ENCODE data around the gene MARK1.

The MARK1 gene

GRCh38 chr1:220527908-220528678 is at the start of gene MARK1:
Gene MARK1 (plus strand): TSS chr1:220528136. CDS start chr1:220528823, 687 bp downstream.
- no peak for DNase-seq (ENCODE audit: low spot score)

DNA sequence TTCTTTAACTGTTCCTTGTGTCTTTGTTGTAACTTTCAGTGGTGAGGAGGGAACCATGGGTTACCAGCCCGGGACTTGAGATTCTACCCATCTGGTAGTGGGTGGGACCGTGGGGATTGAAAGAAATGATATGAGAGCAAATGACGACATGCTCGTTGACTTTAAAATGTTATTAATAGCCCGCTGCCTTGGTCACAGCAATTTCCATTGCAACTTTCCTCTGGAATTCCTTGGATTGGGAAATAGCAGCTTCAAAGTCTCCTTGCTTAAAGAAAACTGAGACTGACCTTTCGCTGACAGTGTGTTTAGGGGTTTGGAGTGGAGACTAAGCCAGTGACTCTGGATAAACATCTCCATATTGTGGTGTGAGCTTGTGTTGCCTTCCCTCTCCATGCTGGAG is 44.2 kb upstream of the MARK1 start:
- no peak for DNase-seq (ENCODE audit: low spot score)

DNA sequence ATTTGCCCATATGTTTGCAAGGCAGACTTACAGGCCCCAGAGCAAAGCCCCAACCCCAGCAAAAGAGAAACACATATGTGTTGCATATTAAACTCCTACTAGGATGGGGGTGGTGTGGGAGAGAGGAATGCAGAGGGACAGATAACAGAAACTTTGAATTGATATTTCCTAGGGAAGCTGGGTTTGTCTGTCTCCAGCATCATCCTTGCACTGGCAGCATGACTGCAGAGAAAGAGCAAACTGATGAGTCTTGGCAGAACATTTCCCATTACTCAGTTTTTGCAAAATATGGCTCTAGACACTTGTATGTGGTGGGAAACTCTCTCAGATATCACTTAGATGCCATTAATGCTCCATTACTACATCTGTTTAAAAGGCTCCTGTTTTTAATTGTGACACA is 43.8 kb upstream of the MARK1 start:
- no peak for DNase-seq (ENCODE audit: low spot score)

- no peak for DNase-seq (ENCODE audit: low spot score)
These were observed 42.8 kb upstream of the MARK1 start for GRCh38 chr1:220485131-220485530.

- DNase-seq (ENCODE audit: low spot score) = no peak
These were observed 42.1 kb upstream of the MARK1 start for GRCh38 chr1:220485791-220486190.

- DNase-seq (ENCODE audit: low spot score) = no peak
These were observed 40.6 kb upstream of the MARK1 start for GRCh38 chr1:220487297-220487820.

DNA sequence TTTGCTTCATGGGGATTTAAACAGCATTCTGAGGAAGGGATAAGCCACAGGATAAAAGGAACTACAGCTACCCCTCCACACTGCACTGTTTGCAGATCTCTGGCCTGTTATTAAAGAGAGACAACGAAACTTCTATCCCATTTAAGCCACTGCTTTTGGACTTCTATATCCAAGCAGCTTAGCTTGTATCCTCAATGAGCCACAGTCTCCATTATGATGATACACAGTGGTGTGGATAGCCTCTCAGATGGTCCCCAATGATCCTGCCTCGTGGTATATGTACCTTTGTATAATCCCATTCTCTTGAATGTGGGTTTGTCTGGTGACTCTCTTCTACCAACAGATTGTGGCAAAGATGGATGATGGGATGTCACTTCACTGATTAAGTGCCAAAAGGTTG is 36.0 kb upstream of the MARK1 start:
- DNase-seq (ENCODE audit: low spot score) = no peak

- DNase-seq (ENCODE audit: low spot score) = no peak
These were observed 30.6 kb upstream of the MARK1 start for GRCh38 chr1:220497220-220497947.

DNA sequence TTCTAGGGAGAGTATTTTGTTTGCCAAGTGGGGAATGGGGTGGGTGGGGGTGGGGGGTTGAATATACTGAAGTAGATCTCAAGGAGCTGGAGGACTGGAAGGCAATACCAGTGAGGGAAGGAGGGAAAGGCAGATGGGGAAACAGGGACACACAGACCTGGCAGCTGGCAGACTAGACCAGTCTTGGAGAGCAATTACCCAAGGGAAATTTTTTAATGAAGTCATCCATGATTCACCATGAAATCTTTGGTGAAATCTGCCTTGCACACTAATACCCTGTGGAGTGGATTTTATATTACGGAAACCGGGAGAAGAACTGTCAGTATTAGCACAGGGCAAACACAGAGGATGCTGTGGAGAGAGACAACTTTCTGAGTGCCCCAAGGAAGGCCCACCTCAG is 29.7 kb upstream of the MARK1 start:
- DNase-seq (ENCODE audit: low spot score) = no peak

GRCh38 chr1:220500372-220500771 is 27.6 kb upstream of the MARK1 start:
- DNase-seq (ENCODE audit: low spot score) = no peak

- DNase-seq (ENCODE audit: low spot score) = no peak
These were observed 23.6 kb upstream of the MARK1 start for GRCh38 chr1:220504329-220504728.

DNA sequence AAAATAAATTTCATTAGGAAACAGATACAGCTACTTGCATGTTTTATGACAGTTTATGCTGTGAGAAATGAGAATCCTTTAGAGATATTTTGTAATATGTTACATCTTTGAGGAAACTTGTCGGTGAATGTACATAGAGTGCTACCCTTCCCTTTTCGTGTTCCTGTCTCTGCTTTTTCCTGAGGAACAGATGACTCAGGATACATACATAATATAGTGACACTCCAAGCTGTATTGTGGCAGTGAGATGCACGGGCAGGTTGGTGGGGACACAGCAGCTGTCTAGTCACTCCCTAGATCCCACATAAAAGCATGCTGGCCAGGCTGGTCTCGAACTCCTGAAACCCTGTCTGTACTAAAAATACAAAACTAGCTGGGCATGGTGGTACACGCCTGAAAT is 20.9 kb upstream of the MARK1 start:
- DNase-seq (ENCODE audit: low spot score) = no peak

GRCh38 chr1:220511179-220511578 is 16.8 kb upstream of the MARK1 start:
- no peak for DNase-seq (ENCODE audit: low spot score)

GRCh38 chr1:220511785-220512184 is 16.2 kb upstream of the MARK1 start:
- no peak for DNase-seq (ENCODE audit: low spot score)

DNA sequence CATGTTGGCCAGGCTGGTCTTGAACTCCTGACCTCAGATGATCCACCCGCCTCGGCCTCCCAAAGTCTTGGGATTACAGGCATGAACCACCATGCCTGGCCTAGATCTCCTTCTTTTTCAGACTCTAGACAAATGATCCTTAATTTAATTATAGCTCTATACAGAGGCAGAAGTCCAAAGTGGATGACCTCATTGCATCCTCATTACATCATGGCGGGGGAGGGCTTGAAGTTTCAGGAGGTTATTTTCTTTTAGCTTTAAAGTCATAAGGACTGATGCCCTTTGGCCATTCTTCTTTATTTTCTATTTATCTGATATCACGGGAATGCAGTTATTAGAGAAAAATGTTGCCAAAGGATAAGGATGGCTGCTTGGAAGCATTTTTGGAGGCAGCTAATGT is 14.1 kb upstream of the MARK1 start:
- no peak for DNase-seq (ENCODE audit: low spot score)

DNA sequence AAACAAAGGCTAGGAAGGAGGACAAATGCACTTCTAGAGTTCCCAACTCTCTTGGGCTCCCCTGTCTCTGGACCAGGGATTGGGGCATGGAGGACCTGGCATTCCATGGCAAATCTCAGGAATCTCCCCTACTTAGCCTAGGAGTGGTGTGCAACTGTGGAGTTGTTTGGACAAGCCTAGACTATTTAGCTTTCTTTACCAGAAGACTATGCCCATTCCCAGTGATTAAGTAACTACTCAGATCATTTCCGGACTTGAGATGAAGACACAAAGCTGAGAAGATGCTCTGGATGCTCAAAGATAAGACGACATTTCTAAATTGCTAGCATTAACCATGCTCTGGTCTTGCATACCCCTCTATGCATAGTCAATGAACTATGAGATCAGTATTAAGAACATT is 13.7 kb upstream of the MARK1 start:
- no peak for DNase-seq (ENCODE audit: low spot score)

DNA sequence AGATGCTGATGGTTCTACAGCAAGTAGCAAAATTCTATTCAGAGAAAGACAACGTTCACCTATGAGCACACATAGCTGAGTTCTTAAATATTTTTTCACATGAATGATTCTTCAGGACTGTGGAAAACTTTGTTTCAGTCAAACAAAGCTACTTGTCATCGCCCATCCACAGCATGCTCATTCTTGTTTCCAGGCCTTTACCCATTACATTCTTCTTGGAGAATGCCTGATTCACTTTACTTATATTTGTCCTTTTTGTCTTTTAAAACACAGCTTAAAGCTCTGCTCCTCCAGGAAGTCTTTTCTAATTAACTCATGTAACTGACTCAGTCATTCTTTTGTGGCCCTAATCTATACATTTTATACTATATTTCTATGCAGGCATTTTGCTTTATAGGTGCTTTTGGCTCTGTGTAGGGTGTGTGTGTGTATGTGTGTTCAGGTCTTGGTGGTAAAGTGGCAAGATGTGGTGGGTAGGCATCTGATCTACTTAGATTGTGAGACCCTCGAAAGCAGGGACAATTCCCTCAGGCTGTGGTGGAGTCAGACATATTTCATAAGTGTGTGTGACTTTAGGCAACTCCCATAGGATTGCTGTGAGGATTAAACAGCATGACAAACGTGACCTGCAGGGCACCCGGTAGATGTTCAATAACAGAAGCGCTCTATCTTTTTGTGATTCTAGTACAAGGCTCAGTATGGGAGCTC is 11.8 kb upstream of the MARK1 start:
- no peak for DNase-seq (ENCODE audit: low spot score)

DNA sequence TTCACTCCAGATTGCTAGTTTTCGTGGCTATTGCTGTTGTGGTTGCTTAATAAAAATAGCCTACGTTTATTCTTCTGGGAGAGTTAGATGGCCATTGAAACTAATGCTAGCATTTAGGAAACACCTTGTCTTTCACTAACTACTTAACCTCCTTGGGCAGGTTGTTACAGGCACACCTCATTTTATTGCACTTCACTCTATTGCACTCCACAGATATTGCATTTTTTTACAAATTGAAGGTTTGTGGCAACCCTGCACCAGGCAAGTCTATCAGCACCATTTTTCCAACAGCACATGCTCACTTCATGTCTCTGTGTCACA is 11.3 kb upstream of the MARK1 start:
- DNase-seq (ENCODE audit: low spot score) = no peak

DNA sequence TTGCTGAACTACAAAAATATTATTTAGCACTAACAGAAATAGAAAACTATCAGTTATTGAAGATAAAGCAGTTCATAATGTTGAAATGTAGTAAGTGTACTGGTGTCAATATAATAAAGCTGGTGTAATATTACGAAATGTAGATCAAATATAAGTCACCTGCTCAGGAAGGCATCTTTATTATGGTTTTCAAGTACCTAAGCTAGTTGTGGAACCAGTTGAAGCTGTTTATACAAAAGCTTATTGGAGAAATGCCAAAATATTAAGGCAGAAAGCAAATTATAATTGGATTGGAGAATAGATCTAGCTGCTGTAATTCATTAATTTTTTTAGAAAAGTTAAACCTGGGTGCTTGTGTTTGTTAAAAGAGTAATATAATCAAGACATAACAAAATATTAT is 6.2 kb upstream of the MARK1 start:
- no peak for DNase-seq (ENCODE audit: low spot score)

GRCh38 chr1:220526294-220526693 is 1.6 kb upstream of the MARK1 start:
- DNase-seq (ENCODE audit: low spot score) = no peak

DNA sequence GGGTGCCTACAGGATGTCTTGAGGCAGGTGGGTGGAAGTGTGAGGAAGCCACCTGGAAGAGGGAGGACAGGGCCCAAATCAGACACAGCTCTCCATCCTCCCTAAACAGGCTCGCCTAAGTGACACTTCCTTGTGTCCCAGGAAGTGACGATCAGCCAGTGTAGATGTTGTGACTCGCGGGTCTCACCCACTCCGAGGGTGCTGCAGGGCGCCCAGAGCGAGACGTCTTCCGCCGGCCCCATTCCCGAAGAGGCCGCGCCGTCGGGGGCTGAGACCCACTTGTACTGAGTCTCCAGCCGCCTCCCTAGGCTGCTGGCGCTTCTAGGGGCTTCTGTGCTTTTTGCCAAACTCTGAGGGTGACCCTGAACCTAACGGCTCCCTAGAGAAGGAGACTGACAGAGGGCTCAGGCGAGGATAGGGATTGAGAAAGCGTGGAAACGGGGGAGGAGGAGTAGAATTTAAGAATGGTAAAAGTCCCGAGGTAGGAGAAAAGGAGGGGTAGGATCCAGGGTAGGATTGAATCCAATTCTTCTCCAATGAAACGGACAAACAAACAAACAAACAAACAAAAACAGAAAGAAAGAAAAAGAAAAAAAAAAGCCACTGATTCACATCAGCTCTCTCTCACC is 543 bp upstream of the MARK1 start:
- DNase-seq (ENCODE audit: low spot score) = no peak

DNA sequence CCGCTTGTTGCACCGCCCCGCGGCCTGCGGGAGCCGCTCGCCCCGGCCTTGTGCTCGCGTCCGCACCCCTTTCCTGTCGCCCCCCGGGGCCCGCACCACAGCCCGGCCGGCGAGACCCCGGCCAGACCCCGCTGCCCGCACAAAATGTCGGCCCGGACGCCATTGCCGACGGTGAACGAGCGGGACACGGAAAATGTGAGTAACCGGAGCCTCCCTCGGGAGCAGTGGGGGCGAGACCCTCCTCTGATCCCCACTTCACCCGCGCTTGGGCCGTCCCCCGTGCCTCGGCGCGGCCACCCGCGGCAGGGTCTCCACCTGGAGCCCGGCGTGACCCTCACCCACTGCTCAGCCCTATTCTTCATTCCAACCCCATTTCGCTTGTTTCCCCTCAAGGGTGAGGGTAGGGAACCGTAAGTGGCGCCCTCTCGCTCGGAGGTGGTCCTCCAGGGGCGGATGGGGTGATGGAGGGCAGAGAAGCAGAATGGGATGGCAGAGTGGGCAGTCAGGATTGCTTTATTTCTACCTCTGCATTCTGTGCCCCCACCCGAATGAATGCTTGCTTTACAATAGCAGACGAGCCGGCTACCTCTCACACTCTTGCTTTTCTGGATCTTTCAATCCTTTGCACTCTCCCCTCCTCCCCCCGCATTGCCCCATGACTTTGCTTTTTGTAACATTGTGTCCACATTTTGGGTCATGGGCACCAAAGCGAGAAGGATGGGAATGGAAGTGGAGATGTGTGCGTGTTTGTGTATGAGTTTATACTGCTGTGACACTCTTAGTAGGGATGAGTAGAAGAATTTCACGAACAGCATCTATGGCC is 954 bp downstream of the MARK1 start:
- no peak for DNase-seq (ENCODE audit: low spot score)

Measured in hematopoietic multipotent progenitor cell treated with erythropoietin and hydrocortisone succinate and interleukin-3 and kit ligand, for 17 days (in vitro differentiated cells).